Measurements from ENCODE around the gene SERPINB12.

Gene SERPINB12

GRCh38 chr18:63514326-63514725 lies 27.8 kb upstream of the SERPINB12 start:
- no peak overlapping the region for H3K27ac ChIP-seq
- no peak for TF ChIP-seq CTCF (conservative IDR thresholded peaks at IDR 0.05)

- TF ChIP-seq CTCF (conservative IDR thresholded peaks at IDR 0.05) = no peak
- no peak overlapping the region for H3K27ac ChIP-seq
Measured at GRCh38 chr18:63514888-63515678, 27.1 kb upstream of the SERPINB12 start.

- H3K27ac ChIP-seq = no peak overlapping the region
- TF ChIP-seq CTCF (conservative IDR thresholded peaks at IDR 0.05) = no peak
Measured at GRCh38 chr18:63515801-63516200, 26.4 kb upstream of the SERPINB12 start.

- H3K27ac ChIP-seq = no peak overlapping the region
- TF ChIP-seq CTCF (conservative IDR thresholded peaks at IDR 0.05) = peak; percentile 78
Measured at GRCh38 chr18:63518178-63519012, 23.8 kb upstream of the SERPINB12 start.

GRCh38 chr18:63520053-63520685 lies 22.0 kb upstream of the SERPINB12 start:
- no peak overlapping the region for H3K27ac ChIP-seq
- no peak for TF ChIP-seq CTCF (conservative IDR thresholded peaks at IDR 0.05)

GRCh38 chr18:63523660-63524059 lies 18.5 kb upstream of the SERPINB12 start:
- H3K27ac ChIP-seq = no peak overlapping the region
- TF ChIP-seq CTCF (conservative IDR thresholded peaks at IDR 0.05) = no peak

GRCh38 chr18:63527251-63527650 lies 14.9 kb upstream of the SERPINB12 start:
- TF ChIP-seq CTCF (conservative IDR thresholded peaks at IDR 0.05) = no peak

More at GRCh38 chr18:63527251-63527650, 14.9 kb upstream of the SERPINB12 start:
- H3K27ac ChIP-seq = no peak overlapping the region

Measured in VCaP (cell line).